GM04504 (cell line): ENCODE results near the gene GAL3ST3.
"Not testable (repeated sequence)": the region's sequence is repeated elsewhere in the genome, so short reads cannot be mapped to it uniquely, and the experiment has no call there.

Source experiments
- DNase-seq: peaks from one replicate; pipeline ENCODE4 v3.0.0-alpha.2; 2012; ENCODE audit warnings: low read depth

GAL3ST3 gene

GRCh38 chr11:66044757-66045156, 4.2 kb downstream of the GAL3ST3 start:
- no peak for DNase-seq

- no peak for DNase-seq
These were observed 5.7 kb downstream of the GAL3ST3 start for GRCh38 chr11:66042996-66043906.

GRCh38 chr11:66042227-66042995, 6.5 kb downstream of the GAL3ST3 start:
- no peak for DNase-seq

- DNase-seq, result no peak
These were observed 9.2 kb downstream of the GAL3ST3 start for GRCh38 chr11:66039765-66040164.

- DNase-seq, result no peak
These were observed 11.6 kb downstream of the GAL3ST3 start for GRCh38 chr11:66037327-66037726.

- DNase-seq, result no peak
These were observed 12.6 kb downstream of the GAL3ST3 start for GRCh38 chr11:66036334-66036710.

GRCh38 chr11:66035653-66036333, 13.2 kb downstream of the GAL3ST3 start:
- DNase-seq, result no peak

- DNase-seq, result no peak
These were observed 15.8 kb downstream of the GAL3ST3 start for GRCh38 chr11:66032957-66033735.

GRCh38 chr11:66026017-66026529, 22.9 kb downstream of the GAL3ST3 start, which contains the start of gene CATSPER1:
Gene CATSPER1 (minus strand): TSS chr11:66026479. CDS start chr11:66026379, 100 bp downstream.
- DNase-seq, result no peak

- not testable (repeated sequence) for DNase-seq
These were observed 25.8 kb downstream of the GAL3ST3 start for GRCh38 chr11:66023186-66023440.

- DNase-seq, result peak; percentile 32
These were observed 26.4 kb downstream of the GAL3ST3 start for GRCh38 chr11:66022401-66023185.

GRCh38 chr11:66020618-66021357, 28.2 kb downstream of the GAL3ST3 start:
- DNase-seq, result peak; percentile 67

- no peak for DNase-seq
These were observed 28.7 kb downstream of the GAL3ST3 start for GRCh38 chr11:66020212-66020611.

- no peak for DNase-seq
These were observed 31.6 kb downstream of the GAL3ST3 start for GRCh38 chr11:66017321-66017720.

- DNase-seq, result no peak
These were observed 32.2 kb downstream of the GAL3ST3 start for GRCh38 chr11:66016793-66017177.

GRCh38 chr11:66015936-66016792, 32.8 kb downstream of the GAL3ST3 start:
- DNase-seq, result no peak

- peak; percentile 26 for DNase-seq
These were observed 33.5 kb downstream of the GAL3ST3 start for GRCh38 chr11:66015454-66015881.

- DNase-seq, result no peak
These were observed 34.0 kb downstream of the GAL3ST3 start for GRCh38 chr11:66014804-66015453.

GRCh38 chr11:66013762-66014100, 35.2 kb downstream of the GAL3ST3 start:
- DNase-seq, result no peak
